Measurements from ENCODE around the gene FES. TPM values are rescaled to one million over a fixed set of nuclear protein-coding genes. Genes with fewer than 3 reads are reported as not detected.
A peak's percentile ranks its signal among the peaks of the same experiment; 100 is the strongest.

Gene FES
- 13.8 and 16.2 TPM in 2 replicates for total RNA-seq
- long read RNA-seq, transcript FES-201 (19 exons, 2,829 nt), result major isoform, 8 of 32 reads
- long read RNA-seq, partial matches to known transcripts, result 1 of 32 reads
- long read RNA-seq, other reads (novel, unspliced or antisense), result 22 of 32 reads

DNA sequence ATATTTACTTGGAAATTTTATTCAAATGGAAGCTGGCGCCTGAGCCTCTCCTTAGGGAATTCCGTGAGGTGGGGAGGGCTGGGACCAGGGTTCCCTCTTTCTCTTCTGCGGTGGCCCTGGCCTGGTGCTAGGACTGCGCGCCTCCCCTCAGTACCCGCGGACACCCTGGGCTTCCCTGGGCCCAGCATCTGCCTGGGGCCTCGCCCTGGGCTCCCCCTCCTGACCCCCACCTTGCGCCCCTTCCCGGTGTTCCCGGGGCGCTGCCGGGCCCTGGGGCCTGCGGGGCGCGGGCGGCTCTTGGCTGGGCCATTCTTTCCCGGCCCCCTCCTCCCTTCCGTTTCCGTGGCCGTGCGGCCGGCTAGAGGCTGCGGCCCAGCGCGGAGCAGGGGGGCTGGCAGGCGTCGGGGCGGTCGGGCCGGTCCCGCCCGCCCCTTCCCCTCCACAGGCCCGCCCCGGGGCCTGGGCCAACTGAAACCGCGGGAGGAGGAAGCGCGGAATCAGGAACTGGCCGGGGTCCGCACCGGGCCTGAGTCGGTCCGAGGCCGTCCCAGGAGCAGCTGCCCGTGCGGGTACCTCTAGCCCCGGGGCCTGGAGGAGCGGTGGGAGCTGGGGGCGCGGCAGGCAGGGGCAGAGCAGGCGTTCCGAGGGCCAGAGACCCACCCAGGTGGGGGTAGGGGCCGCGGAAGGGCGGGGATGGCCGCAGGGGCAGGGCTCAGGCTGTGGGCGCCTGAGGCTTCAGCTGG is at the start of gene FES:
Gene FES (plus strand): TSS at position 529 of the 743 bp plus-strand sequence. CDS start 542 bp downstream, outside the sequence.
- H3K36me3 Mint-ChIP-seq (ENCODE audit: insufficient read depth), result peaks cover 5% of the 10 kb centered on the region
- H3K27ac Mint-ChIP-seq, result peak within 1 kb of the TSS; percentile 24
- no peaks in the 10 kb centered on the region for H3K27me3 Mint-ChIP-seq
- peaks cover 4% of the 10 kb centered on the region for H3K4me1 Mint-ChIP-seq (ENCODE audit: low read depth)
- H3K9me3 Mint-ChIP-seq (ENCODE audit: low read depth), result no peaks in the 10 kb centered on the region
- no peak for DNase-seq (ENCODE audit: low spot score, unreplicated experiment)
- TF ChIP-seq, protein P1, sequence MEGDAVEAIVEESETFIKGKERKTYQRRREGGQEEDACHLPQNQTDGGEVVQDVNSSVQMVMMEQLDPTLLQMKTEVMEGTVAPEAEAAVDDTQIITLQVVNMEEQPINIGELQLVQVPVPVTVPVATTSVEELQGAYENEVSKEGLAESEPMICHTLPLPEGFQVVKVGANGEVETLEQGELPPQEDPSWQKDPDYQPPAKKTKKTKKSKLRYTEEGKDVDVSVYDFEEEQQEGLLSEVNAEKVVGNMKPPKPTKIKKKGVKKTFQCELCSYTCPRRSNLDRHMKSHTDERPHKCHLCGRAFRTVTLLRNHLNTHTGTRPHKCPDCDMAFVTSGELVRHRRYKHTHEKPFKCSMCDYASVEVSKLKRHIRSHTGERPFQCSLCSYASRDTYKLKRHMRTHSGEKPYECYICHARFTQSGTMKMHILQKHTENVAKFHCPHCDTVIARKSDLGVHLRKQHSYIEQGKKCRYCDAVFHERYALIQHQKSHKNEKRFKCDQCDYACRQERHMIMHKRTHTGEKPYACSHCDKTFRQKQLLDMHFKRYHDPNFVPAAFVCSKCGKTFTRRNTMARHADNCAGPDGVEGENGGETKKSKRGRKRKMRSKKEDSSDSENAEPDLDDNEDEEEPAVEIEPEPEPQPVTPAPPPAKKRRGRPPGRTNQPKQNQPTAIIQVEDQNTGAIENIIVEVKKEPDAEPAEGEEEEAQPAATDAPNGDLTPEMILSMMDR (IDR thresholded peaks at IDR 0.05; ENCODE audit: unreplicated experiment), result no peak
- H3K4me3 Mint-ChIP-seq (ENCODE audit: low read depth), result peak within 1 kb of the TSS; percentile 58

DNA sequence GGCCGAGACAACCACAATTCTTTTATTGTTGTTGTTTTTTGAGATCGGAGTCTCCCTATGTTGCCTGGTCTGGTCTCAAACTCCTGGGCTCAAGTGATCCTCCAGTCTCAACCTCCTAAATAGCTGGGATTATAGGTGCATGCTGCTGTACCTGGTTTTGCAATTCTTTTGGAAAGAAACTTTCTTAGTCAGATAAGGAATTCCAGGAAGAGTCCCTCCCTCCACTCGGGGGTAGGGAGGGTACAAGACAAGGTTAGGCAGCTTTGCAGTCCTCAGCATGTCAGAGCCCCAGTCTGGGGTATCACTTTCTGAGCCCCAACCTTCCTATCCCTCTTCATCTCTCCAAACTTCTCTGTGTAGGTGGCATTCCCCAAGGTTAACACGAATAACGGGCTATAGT is 49.7 kb upstream of the FES start:
- H3K4me1 Mint-ChIP-seq (ENCODE audit: low read depth), result peaks cover 2% of the 10 kb centered on the region
- no peak overlapping the region for H3K4me3 Mint-ChIP-seq (ENCODE audit: low read depth)
- DNase-seq (ENCODE audit: low spot score, unreplicated experiment), result no peak
- peaks cover 4% of the 10 kb centered on the region for H3K27me3 Mint-ChIP-seq
- TF ChIP-seq, protein P1 (IDR thresholded peaks at IDR 0.05; ENCODE audit: unreplicated experiment), result no peak
- H3K36me3 Mint-ChIP-seq (ENCODE audit: insufficient read depth), result no peaks in the 10 kb centered on the region
- no peaks in the 10 kb centered on the region for H3K9me3 Mint-ChIP-seq (ENCODE audit: low read depth)
- H3K27ac Mint-ChIP-seq, result no peak overlapping the region

DNA sequence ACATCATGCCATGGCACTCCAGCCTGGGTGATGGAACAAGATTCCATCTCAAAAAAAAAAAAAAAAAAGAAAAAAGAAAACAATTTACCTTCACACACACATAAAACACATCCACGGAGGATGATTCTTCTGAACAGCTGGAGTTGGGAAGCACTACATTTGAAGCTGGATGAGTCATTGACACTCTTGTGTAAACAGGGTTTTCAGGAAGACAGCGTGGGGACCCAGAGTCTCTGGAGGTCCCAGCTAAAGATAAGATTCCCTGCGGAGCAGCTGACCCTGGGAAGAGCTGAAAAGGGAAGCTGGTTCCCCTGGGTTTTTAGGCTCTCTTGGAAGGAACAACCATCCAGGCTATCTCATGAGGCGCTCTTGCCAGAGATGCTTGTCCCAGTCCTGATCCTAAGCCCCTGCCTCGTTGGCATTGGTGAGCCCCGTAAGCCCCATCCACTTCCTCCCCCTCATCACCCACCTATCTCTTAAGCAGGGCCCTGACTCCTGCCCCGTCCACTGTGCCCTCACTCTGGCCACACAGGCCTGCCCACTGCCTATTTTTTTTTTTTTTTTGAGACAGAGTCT is 47.9 kb upstream of the FES start:
- Mint-ChIP-seq H3K36me3 (ENCODE audit: insufficient read depth) (no peaks in the 10 kb centered on the region), H3K9me3 (ENCODE audit: low read depth) (no peaks in the 10 kb centered on the region), H3K4me1 (ENCODE audit: low read depth) (peaks cover 2% of the 10 kb centered on the region), H3K27me3 (no peaks in the 10 kb centered on the region), H3K4me3 (ENCODE audit: low read depth) (no peak overlapping the region), H3K27ac (no peak overlapping the region)
- DNase-seq (ENCODE audit: low spot score, unreplicated experiment), result no peak
- TF ChIP-seq, protein P1 (IDR thresholded peaks at IDR 0.05; ENCODE audit: unreplicated experiment), result no peak

DNA sequence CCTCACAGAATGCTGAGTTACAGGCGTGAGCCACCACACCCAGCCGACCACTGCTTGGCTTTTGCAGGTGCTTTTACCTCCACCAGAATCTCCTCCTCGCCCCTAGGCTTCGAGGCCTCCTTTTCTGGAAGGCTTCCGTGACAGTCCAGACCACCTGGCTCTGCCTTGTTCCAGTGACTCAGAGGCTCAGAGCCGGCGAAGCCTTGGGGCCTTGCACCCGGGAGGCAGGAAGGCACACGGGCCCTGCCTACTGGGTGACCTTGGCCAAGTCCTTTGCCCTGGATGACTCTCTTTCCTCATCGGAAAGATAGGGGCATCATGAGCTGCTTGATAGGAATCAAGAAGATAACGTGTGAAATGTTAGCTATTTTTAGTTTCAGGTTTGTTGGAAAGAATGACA is 47.2 kb upstream of the FES start:
- no peaks in the 10 kb centered on the region for H3K9me3 Mint-ChIP-seq (ENCODE audit: low read depth)
- DNase-seq (ENCODE audit: low spot score, unreplicated experiment), result no peak
- peaks cover 2% of the 10 kb centered on the region for H3K4me1 Mint-ChIP-seq (ENCODE audit: low read depth)
- no peak overlapping the region for H3K27ac Mint-ChIP-seq
- TF ChIP-seq, protein P1 (IDR thresholded peaks at IDR 0.05; ENCODE audit: unreplicated experiment), result no peak
- no peak overlapping the region for H3K4me3 Mint-ChIP-seq (ENCODE audit: low read depth)
- H3K27me3 Mint-ChIP-seq, result no peaks in the 10 kb centered on the region
- H3K36me3 Mint-ChIP-seq (ENCODE audit: insufficient read depth), result no peaks in the 10 kb centered on the region

DNA sequence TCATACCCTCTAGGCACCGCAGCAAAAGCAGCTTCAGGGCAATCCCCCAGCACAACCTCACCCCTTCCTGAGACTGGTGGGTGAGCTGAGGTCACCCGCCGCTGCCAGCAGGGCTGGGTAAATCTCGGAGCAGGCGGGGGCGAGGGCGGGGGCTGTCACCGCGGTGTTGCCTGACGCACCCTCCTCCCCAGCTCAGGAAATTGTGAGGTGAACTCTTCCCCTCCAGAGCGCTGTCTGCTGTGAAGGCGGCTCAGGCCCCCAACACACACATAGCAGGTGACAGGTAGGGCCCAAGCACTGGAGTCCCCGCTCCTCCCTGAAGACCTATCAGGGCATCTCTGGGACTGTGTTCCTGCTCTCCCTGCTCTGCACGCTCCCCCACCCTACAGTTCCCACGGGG is 46.2 kb upstream of the FES start:
- no peak for DNase-seq (ENCODE audit: low spot score, unreplicated experiment)
- H3K4me1 Mint-ChIP-seq (ENCODE audit: low read depth), result peaks cover 2% of the 10 kb centered on the region
- TF ChIP-seq, protein P1 (IDR thresholded peaks at IDR 0.05; ENCODE audit: unreplicated experiment), result no peak
- H3K36me3 Mint-ChIP-seq (ENCODE audit: insufficient read depth), result no peaks in the 10 kb centered on the region
- H3K4me3 Mint-ChIP-seq (ENCODE audit: low read depth), result no peak overlapping the region
- no peak overlapping the region for H3K27ac Mint-ChIP-seq
- H3K27me3 Mint-ChIP-seq, result no peaks in the 10 kb centered on the region
- H3K9me3 Mint-ChIP-seq (ENCODE audit: low read depth), result no peaks in the 10 kb centered on the region

Measured in progenitor cell of endocrine pancreas (in vitro differentiated cells).